SK-N-SH treated with all-trans-retinoic acid at 6 μM for 48 hours (cell line): ENCODE data around the gene MAPK4.

Experiments
- ATAC-seq: fragments of 200-7000 bp; cut with Tn5 transposase; 3 replicates; pipeline ENCODE4 v1.9.1; 2020; ENCODE audit warnings: mild to moderate bottlenecking, moderate library complexity
- ARNTL ChIP-seq: fragments of 450-650 bp; formaldehyde crosslinking; IDR thresholded peaks from 2 replicates; pipeline ENCODE4 v1.5.0; 2020; ENCODE audit warnings: low read depth, mild to moderate bottlenecking, moderate library complexity, borderline replicate concordance
- BACH2 ChIP-seq: fragments of 250-450 bp; sonication (Bioruptor Pico); IDR thresholded peaks from 2 replicates; pipeline ENCODE4 v1.9.0; 2021; ENCODE audit warnings: mild to moderate bottlenecking, borderline replicate concordance
- CREB5 ChIP-seq: fragments of 250-450 bp; sonication (Bioruptor Pico); IDR thresholded peaks from 2 replicates; pipeline ENCODE4 v1.5.1; 2020; ENCODE audit warnings: low read depth, mild to moderate bottlenecking, moderate library complexity
- CSDC2 ChIP-seq: fragments of 250-450 bp; sonication (Bioruptor Pico); IDR thresholded peaks from 2 replicates; pipeline ENCODE4 v1.5.0; 2020; ENCODE audit warnings: mild to moderate bottlenecking, moderate library complexity
- ESRRG ChIP-seq: fragments of 250-450 bp; sonication (Bioruptor Pico); IDR thresholded peaks from 2 replicates; pipeline ENCODE4 v1.6.1; 2021; ENCODE audit warnings: mild to moderate bottlenecking
- ISL1 ChIP-seq: fragments of 250-450 bp; sonication (Bioruptor Pico); IDR thresholded peaks from 2 replicates; pipeline ENCODE4 v2.1.2; 2022; ENCODE audit warnings: mild to moderate bottlenecking, moderate library complexity
- OSR1 ChIP-seq: fragments of 250-450 bp; sonication (Bioruptor Pico); IDR thresholded peaks from 2 replicates; pipeline ENCODE4 v1.8.0; 2022; ENCODE audit warnings: moderate library complexity, mild to moderate bottlenecking, inconsistent platforms
- PPARA ChIP-seq: fragments of 250-450 bp; sonication (Bioruptor Pico); IDR thresholded peaks from 2 replicates; pipeline ENCODE4 v1.5.0; 2020; ENCODE audit warnings: mild to moderate bottlenecking, borderline replicate concordance
- RARB ChIP-seq: fragments of 250-450 bp; sonication (Bioruptor Pico); IDR thresholded peaks from 2 replicates; pipeline ENCODE4 v1.8.0; 2021; ENCODE audit warnings: mild to moderate bottlenecking, moderate library complexity
- SNAI2 ChIP-seq: fragments of 250-450 bp; sonication (Bioruptor Pico); IDR thresholded peaks from 2 replicates; pipeline ENCODE4 v1.5.0; 2020; ENCODE audit warnings: mild to moderate bottlenecking, moderate library complexity
- TCF4 ChIP-seq: fragments of 250-450 bp; sonication (Bioruptor Pico); IDR thresholded peaks from 2 replicates; pipeline ENCODE4 v1.8.0; 2021; ENCODE audit warnings: mild to moderate bottlenecking, moderate library complexity, borderline replicate concordance
- TOX ChIP-seq: fragments of 250-450 bp; sonication (Bioruptor Pico); IDR thresholded peaks from 2 replicates; pipeline ENCODE4 v1.8.0; 2021; ENCODE audit warnings: mild to moderate bottlenecking, moderate library complexity, borderline replicate concordance
- ZC3H10 ChIP-seq: fragments of 250-450 bp; sonication (Bioruptor Pico); IDR thresholded peaks from 2 replicates; pipeline ENCODE4 v1.5.1; 2021; ENCODE audit warnings: mild to moderate bottlenecking, moderate library complexity
- ZFP3 ChIP-seq: fragments of 250-450 bp; sonication (Bioruptor Pico); IDR thresholded peaks from 2 replicates; pipeline ENCODE4 v1.5.0; 2020; ENCODE audit warnings: mild to moderate bottlenecking, moderate library complexity
- ZFP30 ChIP-seq: fragments of 450-650 bp; formaldehyde crosslinking; IDR thresholded peaks from 2 replicates; pipeline ENCODE4 v1.5.0; 2022; ENCODE audit warnings: mild to moderate bottlenecking, moderate library complexity
- ZNF70 ChIP-seq: fragments of 450-650 bp; formaldehyde crosslinking; IDR thresholded peaks from 2 replicates; pipeline ENCODE4 v1.5.0; 2020; ENCODE audit warnings: mild to moderate bottlenecking, moderate library complexity
- ZNF8 ChIP-seq: fragments of 450-650 bp; formaldehyde crosslinking; IDR thresholded peaks from 2 replicates; pipeline ENCODE4 v1.5.0; 2020; ENCODE audit warnings: mild to moderate bottlenecking, moderate library complexity
- TF ChIP-seq, protein P1 (sequence below): fragments of 250-450 bp; sonication (Bioruptor Pico); IDR thresholded peaks from 2 replicates; pipeline ENCODE4 v1.5.0; 2020; ENCODE audit warnings: mild to moderate bottlenecking, moderate library complexity
- TF ChIP-seq, protein P2 (sequence below): fragments of 250-450 bp; sonication (Bioruptor Pico); IDR thresholded peaks from 2 replicates; pipeline ENCODE4 v1.8.0; 2021; ENCODE audit warnings: low read depth, mild to moderate bottlenecking, moderate library complexity, borderline replicate concordance
- TF ChIP-seq, protein P3 (sequence below): fragments of 250-450 bp; sonication (Bioruptor Pico); IDR thresholded peaks from 2 replicates; pipeline ENCODE4 v1.5.1; 2021; ENCODE audit warnings: mild to moderate bottlenecking, moderate library complexity
- TF ChIP-seq, protein P4 (sequence below): fragments of 250-450 bp; sonication (Bioruptor Pico); IDR thresholded peaks from 2 replicates; pipeline ENCODE4 v1.8.0; 2020; ENCODE audit warnings: mild to moderate bottlenecking, moderate library complexity, borderline replicate concordance

The MAPK4 gene

DNA sequence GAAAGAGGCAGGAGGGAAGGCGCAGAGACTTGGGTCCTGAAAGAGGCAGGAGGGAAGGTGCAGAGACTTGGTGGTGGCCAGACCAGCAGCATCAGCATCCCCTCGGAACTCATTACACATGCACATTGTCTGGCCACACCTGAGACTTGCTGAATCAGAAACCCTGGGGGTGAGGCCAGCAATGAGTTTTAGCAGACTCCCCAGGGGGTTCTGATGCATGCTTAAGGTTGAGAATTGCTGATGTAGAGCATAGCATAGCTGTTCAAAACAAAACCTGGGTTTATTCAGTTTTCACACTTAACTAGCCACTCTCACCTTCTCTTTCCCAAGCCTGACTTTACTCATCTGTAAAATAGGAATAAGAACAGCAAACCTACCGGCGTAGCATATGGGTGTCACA, 137.0 kb downstream of the MAPK4 start:
- no peak for ATAC-seq
- TF ChIP-seq TCF4 (CRISPR knock-in tag) (no peak), TOX (CRISPR knock-in tag) (no peak)

GRCh38 chr18:50697509-50697908, 137.6 kb downstream of the MAPK4 start:
- TF ChIP-seq ISL1 (no peak), ESRRG (CRISPR knock-in tag) (no peak), ZC3H10 (CRISPR knock-in tag) (no peak), OSR1 (no peak), TOX (CRISPR knock-in tag) (no peak), ZFP30 (CRISPR knock-in tag) (no peak), CREB5 (CRISPR knock-in tag) (no peak), CSDC2 (CRISPR knock-in tag) (no peak), BACH2 (no peak), ZNF70 (no peak), RARB (CRISPR knock-in tag) (no peak)
- TF ChIP-seq, protein P1, sequence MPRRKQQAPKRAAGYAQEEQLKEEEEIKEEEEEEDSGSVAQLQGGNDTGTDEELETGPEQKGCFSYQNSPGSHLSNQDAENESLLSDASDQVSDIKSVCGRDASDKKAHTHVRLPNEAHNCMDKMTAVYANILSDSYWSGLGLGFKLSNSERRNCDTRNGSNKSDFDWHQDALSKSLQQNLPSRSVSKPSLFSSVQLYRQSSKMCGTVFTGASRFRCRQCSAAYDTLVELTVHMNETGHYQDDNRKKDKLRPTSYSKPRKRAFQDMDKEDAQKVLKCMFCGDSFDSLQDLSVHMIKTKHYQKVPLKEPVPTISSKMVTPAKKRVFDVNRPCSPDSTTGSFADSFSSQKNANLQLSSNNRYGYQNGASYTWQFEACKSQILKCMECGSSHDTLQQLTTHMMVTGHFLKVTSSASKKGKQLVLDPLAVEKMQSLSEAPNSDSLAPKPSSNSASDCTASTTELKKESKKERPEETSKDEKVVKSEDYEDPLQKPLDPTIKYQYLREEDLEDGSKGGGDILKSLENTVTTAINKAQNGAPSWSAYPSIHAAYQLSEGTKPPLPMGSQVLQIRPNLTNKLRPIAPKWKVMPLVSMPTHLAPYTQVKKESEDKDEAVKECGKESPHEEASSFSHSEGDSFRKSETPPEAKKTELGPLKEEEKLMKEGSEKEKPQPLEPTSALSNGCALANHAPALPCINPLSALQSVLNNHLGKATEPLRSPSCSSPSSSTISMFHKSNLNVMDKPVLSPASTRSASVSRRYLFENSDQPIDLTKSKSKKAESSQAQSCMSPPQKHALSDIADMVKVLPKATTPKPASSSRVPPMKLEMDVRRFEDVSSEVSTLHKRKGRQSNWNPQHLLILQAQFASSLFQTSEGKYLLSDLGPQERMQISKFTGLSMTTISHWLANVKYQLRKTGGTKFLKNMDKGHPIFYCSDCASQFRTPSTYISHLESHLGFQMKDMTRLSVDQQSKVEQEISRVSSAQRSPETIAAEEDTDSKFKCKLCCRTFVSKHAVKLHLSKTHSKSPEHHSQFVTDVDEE (CRISPR knock-in tag) = no peak
- TF ChIP-seq, protein P2, sequence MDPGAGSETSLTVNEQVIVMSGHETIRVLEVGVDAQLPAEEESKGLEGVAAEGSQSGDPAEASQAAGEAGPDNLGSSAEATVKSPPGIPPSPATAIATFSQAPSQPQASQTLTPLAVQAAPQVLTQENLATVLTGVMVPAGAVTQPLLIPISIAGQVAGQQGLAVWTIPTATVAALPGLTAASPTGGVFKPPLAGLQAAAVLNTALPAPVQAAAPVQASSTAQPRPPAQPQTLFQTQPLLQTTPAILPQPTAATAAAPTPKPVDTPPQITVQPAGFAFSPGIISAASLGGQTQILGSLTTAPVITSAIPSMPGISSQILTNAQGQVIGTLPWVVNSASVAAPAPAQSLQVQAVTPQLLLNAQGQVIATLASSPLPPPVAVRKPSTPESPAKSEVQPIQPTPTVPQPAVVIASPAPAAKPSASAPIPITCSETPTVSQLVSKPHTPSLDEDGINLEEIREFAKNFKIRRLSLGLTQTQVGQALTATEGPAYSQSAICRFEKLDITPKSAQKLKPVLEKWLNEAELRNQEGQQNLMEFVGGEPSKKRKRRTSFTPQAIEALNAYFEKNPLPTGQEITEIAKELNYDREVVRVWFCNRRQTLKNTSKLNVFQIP (CRISPR knock-in tag) = no peak
- ATAC-seq = no peak

DNA sequence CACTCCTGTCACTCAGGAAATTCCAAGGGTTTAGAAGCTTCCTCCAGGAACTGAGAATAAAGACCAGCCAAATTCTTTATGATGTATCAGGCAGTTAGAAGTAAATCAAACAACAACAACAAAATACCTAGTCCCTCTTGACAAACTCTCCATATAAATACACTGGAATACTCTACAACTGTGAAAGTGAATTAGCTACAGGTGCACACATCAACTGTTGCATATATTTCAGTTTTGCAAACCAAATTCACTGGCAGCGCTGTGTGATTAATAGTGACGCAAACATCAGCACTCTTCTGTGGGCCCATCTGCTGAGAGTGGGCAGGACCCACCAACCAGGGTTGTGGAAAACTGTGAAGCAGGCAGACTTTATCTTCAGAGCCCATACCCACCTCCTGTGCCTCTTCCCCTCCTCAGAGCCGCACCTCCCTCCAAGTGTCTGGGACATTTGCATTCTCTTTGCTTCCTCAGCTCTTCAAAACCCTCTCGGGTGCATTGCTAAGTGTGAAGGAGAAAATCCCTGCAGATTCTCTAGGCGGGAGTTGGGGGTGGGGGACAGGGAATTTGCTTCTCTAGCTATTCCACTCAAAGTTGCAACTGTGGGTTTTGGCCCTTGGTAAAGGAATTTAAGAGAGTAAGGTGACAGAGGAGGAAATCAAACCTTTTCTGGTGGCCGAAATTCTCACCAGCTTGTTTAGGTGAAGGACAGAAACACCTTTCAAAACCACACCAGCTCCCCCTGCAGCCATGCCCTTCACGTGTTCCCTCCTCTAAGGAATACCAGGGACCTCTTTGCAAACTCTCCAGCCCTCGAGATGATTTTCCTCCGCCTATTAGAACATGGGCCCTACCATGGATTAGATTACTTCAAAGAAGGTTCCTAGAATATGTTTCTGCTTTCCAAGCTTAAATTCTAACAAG, 140.6 kb downstream of the MAPK4 start:
- no peak for ATAC-seq
- TF ChIP-seq CREB5 (CRISPR knock-in tag) (no peak), BACH2 (no peak), SNAI2 (CRISPR knock-in tag) (no peak), PPARA (CRISPR knock-in tag) (no peak), ZNF8 (no peak), ZFP30 (CRISPR knock-in tag) (no peak), ARNTL (CRISPR knock-in tag) (no peak), CSDC2 (CRISPR knock-in tag) (no peak), ZFP3 (CRISPR knock-in tag) (no peak), TCF4 (CRISPR knock-in tag) (no peak), ISL1 (no peak)
- TF ChIP-seq, protein P1 (CRISPR knock-in tag) = no peak
- TF ChIP-seq, protein P2 (CRISPR knock-in tag) = no peak
- TF ChIP-seq, protein P3, sequence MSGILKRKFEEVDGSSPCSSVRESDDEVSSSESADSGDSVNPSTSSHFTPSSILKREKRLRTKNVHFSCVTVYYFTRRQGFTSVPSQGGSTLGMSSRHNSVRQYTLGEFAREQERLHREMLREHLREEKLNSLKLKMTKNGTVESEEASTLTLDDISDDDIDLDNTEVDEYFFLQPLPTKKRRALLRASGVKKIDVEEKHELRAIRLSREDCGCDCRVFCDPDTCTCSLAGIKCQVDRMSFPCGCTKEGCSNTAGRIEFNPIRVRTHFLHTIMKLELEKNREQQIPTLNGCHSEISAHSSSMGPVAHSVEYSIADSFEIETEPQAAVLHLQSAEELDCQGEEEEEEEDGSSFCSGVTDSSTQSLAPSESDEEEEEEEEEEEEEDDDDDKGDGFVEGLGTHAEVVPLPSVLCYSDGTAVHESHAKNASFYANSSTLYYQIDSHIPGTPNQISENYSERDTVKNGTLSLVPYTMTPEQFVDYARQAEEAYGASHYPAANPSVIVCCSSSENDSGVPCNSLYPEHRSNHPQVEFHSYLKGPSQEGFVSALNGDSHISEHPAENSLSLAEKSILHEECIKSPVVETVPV = no peak
- TF ChIP-seq, protein P4, sequence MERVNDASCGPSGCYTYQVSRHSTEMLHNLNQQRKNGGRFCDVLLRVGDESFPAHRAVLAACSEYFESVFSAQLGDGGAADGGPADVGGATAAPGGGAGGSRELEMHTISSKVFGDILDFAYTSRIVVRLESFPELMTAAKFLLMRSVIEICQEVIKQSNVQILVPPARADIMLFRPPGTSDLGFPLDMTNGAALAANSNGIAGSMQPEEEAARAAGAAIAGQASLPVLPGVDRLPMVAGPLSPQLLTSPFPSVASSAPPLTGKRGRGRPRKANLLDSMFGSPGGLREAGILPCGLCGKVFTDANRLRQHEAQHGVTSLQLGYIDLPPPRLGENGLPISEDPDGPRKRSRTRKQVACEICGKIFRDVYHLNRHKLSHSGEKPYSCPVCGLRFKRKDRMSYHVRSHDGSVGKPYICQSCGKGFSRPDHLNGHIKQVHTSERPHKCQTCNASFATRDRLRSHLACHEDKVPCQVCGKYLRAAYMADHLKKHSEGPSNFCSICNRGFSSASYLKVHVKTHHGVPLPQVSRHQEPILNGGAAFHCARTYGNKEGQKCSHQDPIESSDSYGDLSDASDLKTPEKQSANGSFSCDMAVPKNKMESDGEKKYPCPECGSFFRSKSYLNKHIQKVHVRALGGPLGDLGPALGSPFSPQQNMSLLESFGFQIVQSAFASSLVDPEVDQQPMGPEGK = no peak
